AG08395 (cell line): Measurements from ENCODE around the gene LRRC75A.
A peak's percentile ranks its signal among the peaks of the same experiment; 100 is the strongest.
"Not testable (repeated sequence)": the region's sequence is repeated elsewhere in the genome, so short reads cannot be mapped to it uniquely, and the experiment has no call there.

Experiments used
- DNase-seq: peaks from one replicate; pipeline ENCODE4 v3.0.0; 2012; ENCODE audit warnings: mixed read lengths, low spot score

Gene LRRC75A

GRCh38 chr17:16430650-16431049 lies 61.3 kb downstream of the LRRC75A start:
- no peak for DNase-seq

DNA sequence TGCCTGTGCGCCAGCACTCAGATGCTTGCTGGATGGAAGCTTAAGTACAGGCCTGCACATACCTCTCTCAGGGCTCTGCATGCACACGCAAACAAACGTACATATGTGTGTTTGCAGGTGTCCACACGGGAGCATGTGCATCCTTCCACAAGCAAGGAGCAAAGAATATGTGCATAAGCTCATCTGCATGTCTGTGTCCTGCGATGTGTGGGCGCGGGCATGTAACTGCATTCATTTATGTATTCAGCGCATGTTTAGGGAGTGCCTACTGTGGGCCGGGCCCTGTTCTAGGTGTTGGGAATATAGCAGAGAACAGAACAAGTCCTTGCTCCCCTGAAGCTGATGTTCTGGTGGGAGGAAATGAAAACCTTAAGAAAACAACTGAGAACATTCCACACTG lies 62.9 kb downstream of the LRRC75A start:
- DNase-seq: no peak

GRCh38 chr17:16428098-16428882 lies 63.7 kb downstream of the LRRC75A start:
- DNase-seq: peak; percentile 80

GRCh38 chr17:16427020-16427419 lies 65.0 kb downstream of the LRRC75A start:
- DNase-seq: no peak

DNA sequence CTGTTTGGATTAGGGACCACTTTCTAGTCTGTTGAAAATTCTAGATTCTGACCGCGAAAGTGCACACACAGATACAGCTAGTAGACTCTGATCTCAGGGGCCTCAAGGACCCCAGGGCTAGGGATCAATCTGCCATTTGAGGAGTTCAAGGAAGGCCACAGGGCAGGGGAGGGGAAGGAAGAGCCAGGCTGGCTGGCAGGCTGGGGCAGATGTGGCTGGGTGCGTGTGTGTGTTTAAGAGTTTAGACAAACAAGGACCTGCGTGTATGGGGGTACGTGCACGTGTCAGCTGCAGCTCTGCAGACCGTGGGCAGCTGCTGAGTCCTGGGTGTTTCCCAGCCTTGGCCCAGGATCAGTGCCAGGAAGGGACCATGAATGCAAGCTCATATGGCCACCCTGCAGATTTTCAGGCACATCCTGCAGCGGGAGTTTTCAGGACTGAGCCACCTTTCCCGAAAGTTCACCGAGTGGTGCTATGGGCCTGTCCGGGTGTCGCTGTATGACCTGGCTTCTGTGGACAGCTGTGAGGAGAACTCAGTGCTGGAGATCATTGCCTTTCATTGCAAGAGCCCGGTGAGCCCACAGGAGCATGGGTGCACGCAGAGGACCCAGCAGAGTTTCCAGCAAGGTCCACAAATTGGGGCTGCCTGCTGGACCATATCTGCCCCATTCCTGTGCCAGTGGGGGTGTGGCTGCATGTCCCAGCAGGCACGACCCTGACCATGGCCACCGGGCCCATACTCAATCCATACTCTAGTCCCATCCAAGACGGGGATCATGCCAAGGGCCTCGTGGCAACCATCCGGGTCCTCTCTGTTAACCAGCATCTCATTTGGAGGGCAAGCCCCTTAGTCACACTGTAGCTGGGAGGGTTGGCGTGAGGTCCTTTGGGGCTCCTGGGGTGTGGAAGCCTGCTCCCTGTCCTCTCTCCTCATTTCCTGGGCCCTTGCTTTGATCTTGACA lies 66.0 kb downstream of the LRRC75A start:
- no peak for DNase-seq

DNA sequence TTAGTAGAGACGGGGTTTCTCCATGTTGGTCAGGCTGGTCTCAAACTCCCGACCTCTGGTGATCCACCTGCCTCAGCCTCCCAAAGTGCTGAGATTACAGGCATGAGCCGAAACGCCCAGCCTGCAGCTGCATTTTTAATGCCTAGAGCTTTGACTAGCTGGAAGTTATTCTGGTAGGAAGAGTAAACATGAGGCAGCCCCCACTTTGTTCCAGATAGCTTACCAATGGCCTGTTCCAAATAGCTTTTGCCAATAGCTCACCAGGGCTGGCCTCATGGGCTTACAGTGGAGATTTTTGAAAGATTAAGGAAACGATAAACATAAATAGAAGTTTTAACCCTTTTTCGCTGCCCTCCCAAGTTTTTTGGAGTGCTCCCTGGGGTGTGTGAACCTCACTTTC lies 66.8 kb downstream of the LRRC75A start:
- DNase-seq: no peak

DNA sequence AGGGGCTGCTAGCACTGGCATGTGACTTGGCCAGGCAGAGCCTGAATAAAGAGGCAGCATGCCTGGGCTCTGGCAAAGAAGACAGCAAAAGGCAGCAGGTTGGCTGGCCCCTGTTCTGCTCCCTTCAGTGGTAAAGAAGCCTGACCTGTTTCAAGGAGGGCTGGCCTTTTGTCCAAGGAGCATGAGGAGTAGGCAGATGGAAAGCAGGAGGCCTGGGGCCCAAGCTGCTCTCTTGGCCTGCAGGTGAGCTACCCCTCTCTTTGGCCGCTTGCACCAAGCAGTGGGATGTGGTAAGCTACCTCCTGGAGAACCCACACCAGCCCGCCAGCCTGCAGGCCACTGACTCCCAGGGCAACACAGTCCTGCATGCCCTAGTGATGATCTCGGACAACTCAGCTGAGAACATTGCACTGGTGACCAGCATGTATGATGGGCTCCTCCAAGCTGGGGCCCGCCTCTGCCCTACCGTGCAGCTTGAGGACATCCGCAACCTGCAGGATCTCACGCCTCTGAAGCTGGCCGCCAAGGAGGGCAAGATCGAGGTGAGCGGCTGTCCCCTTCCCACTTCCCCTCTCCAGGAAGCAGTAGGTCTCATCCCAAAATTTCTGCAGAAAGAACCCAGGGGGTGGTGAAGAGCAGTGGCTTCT lies 68.6 kb downstream of the LRRC75A start:
- no peak for DNase-seq

GRCh38 chr17:16422416-16422815 lies 69.6 kb downstream of the LRRC75A start:
- no peak for DNase-seq

GRCh38 chr17:16419929-16420271 lies 72.1 kb downstream of the LRRC75A start:
- peak; percentile 75 for DNase-seq

GRCh38 chr17:16419074-16419928 lies 72.7 kb downstream of the LRRC75A start:
- DNase-seq: peak; percentile 89

DNA sequence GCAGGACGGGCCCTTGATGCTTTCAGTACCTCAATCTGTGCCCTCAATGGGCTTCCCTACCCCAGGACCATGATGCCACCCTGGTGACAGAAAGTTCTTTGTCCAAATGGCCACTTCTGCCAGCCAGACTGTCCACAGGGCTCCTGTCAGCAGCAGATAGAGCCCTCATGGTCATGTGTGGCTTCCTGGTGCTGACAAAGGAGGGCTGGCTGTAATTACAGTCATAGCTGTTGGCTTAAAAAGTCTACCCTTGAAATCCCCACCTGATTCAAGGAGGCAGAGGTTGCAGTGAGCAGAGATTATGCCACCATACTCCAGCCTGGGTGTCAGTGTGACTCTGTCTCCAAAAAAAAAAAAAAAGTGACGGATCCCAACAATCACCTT lies 73.3 kb downstream of the LRRC75A start:
- no peak for DNase-seq

DNA sequence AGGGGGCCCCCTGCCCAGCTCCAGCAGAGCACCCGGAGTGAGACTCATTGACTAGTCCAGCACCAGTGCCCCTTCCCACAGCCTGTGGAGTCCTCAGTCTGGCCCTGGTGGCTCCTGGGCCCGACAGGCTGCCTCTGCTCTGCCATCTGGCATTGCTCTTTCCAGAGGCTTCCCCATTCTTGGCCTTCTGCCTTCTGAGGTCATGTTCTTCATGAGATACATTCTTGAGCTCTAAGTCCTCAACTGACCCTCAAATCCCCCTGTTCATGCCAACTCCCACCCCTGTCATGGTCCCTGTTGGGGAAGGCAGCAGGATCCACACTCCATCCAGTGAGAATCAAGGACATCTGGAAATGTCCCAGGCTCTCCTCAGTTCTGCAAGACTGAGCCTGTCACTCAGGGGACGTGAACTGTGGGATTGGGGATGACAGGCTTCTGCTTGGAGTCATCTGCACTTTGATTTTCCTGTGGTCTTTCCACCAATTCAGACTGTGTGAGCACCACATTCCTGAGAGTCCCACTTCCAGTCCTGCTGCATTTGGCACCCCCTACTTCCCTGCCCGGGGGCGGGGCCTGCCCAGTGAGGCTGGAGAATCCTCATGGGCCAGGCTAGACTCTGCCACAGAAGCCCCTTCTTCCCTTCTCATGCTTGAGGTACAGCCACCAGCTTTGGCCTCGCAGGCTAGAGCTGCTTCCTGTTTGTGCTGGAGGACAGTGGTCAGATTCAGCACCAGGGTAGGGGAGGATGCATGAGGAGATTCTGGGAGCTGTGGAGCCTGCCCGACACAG lies 73.9 kb downstream of the LRRC75A start:
- DNase-seq: peak; percentile 61

DNA sequence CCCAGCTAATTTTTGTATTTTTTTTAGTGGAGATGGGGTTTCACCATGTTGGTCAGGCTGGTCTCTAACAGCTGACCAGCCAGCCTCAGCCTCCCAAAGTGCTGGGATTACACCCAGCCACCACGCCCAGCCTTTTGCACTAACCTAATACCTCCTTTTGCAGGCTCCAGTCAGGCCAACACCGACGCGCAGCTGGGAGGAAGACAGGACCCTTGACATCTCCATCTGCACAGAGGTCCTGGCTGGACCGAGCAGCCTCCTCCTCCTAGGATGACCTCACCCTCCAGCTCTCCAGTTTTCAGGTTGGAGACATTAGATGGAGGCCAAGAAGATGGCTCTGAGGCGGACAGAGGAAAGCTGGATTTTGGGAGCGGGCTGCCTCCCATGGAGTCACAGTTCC lies 74.6 kb downstream of the LRRC75A start:
- no peak for DNase-seq

DNA sequence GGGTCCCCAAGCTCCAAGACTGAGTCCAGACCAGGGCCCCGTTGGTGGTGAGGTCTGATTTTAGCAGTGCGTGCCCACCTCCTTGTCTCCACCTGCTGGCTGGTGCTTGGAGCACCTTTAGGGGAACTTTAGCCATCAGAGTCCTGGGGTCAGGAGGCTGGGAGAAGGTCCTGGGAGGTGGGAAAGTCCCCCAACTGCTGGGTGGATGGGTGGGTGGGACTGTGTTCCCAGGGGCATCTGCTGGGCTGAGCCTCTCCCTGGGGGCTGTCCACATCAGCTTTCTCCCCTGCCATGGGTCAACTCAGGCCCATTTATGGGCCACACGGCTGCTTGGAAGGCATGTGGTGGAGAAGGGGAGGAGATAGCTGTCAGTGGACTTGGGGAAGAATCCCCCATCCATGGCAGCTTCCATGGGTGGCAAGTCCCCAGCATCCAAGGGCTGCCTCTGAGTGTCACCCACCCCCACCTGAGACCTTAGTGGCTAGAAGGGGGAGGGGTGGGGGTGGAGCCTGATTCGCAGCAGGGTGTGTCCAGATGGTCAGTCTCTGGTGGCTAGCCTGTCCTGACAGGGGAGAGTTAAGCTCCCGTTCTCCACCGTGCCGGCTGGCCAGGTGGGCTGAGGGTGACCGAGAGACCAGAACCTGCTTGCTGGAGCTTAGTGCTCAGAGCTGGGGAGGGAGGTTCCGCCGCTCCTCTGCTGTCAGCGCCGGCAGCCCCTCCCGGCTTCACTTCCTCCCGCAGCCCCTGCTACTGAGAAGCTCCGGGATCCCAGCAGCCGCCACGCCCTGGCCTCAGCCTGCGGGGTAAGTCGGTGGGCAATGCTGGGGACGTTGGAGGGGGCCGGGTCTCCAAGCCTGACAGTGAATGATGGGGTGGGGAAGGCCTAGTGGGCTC lies 76.7 kb downstream of the LRRC75A start, which contains the start of gene TRPV2:
TSS of gene TRPV2 (plus strand) at position 541 of the 894 bp plus-strand sequence. CDS start 2,098 bp downstream, outside the sequence.
- DNase-seq: no peak

- peak; percentile 29 for DNase-seq
Measured at GRCh38 chr17:16407911-16408588, 83.9 kb downstream of the LRRC75A start.

DNA sequence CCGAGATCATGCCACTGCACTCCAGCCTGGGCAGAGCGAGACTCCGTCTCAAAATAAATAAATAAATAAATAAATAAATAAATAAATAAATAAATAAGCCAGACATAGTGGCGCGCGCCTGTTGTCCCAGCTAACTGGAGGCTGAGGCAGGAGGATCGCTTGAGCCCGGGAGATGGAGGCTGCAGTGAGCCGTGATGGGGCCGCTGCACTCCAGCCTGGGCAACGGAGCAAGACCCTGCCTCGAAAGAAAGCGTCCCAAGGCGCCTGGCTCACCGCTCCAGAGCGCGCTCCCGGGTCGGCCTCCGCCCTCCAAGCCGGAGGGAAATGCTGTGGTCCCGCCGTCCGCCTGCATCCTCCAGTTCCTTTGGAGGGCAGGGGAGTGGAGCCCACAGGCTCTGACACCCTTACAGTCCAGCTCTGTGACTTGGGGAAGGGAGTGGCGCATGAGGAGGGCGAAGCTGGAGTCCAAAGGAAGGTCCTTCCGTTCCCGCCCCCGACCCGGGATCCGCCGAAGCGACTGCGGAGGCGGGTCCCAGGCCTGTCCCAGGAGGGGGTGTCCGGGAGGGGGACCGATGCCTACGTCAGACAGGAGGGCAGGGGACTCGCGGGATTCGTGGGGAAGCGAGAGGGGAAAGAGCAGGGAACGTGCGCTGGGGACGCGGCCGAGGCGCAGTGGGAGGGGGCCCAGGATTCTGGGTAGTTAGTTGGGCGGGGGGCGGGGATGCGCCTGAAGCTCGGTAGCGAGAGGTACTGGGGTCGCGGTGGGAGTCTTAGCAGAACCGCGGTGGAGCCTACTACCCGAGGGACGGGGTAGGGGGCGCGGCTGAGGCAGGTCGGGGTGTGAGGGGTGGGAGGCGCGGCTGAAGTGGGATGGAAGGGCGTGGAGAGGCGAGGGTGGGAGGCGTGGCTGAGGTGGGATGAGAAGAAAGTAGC lies 85.0 kb downstream of the LRRC75A start:
- no peak for DNase-seq

GRCh38 chr17:16403847-16404246 lies 88.1 kb downstream of the LRRC75A start:
- DNase-seq: not testable (repeated sequence)
